ENCODE results near the gene MAMDC4.

DNA sequence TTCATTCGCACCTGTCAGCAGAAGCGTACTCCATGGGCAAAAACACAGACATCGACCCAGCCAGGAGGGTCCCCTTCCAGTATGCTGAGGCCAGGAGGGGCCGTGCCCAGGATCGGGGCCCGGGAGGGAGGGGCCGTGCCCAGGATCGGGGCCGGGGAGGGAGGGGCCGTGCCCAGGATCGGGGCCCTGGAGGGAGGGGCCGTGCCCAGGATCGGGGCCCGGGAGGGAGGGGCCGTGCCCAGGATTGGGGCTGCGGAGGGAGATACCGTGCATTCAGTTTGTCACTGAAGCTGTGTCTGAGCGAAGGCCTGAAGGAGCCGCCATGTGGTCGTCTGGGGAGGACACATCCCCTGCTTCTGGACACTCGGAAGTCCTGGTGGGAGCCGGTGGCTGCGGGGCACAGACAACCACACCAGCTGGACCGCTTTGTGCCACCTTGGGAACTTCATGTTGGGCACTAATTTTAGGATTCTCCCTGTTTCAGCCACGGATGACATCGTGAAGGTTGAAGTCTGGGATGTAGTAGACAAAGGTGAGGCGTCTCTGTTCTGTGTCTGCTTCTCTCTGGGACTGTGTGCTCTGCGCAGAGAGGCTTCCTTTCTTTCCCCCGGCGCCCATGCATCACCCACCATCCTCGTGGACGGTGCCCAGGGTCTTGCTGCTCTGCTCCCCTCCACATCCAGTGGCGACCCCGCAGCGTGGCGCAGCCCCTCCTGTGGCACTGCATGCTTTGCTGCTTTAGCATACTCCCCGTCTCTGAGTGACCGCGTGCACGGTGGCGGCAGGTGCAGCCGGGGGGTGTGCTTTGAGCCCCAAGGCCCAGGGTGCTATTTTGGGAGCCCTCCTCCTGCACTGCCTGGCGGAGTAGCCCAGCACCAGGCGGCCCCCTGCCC is 26.6 kb upstream of the MAMDC4 start:
- TF ChIP-seq CTCF (IDR thresholded peaks at IDR 0.05): no peak
- no peak for TF ChIP-seq ZNF232 (CRISPR knock-in tag; IDR thresholded peaks at IDR 0.05)
- no peak for TF ChIP-seq JUN (CRISPR knock-in tag; IDR thresholded peaks at IDR 0.05)
- no peak for TF ChIP-seq ATF2 (CRISPR knock-in tag; IDR thresholded peaks at IDR 0.05; ENCODE audit: borderline replicate concordance, low read depth)
- TF ChIP-seq E2F4 (CRISPR knock-in tag; IDR thresholded peaks at IDR 0.05; ENCODE audit: borderline replicate concordance, low read depth): no peak
- TF ChIP-seq CBFB (CRISPR knock-in tag; IDR thresholded peaks at IDR 0.05; ENCODE audit: low read depth): no peak
- no peak for TF ChIP-seq ATF3 (CRISPR knock-in tag; conservative IDR thresholded peaks at IDR 0.05)
- no peak for TF ChIP-seq NR3C1 (CRISPR knock-in tag; conservative IDR thresholded peaks at IDR 0.05; ENCODE audit: low read depth)
- no peak for TF ChIP-seq SMAD3 (CRISPR knock-in tag; IDR thresholded peaks at IDR 0.05; ENCODE audit: borderline replicate concordance)
- no peak for TF ChIP-seq ZNF121 (CRISPR knock-in tag; IDR thresholded peaks at IDR 0.05)
- TF ChIP-seq CREB1 (CRISPR knock-in tag; IDR thresholded peaks at IDR 0.05): no peak
- no peak for TF ChIP-seq NR2C2 (CRISPR knock-in tag; IDR thresholded peaks at IDR 0.05)
